Spleen (tissue), 7 donors: ENCODE data around the gene DCTN3.

ENCODE experiments used
- POLR2A ChIP-seq, 3 donors: fragments of 450-650 bp; IDR thresholded peaks; one replicate each; pipeline ENCODE4 v1.5.1; 2017; ENCODE audit warnings: antibody characterized with exemption in 3 of 3, mild to moderate bottlenecking in 1 of 3
- TF ChIP-seq, protein P1 (sequence below), 11 experiments: fragments of 200-600 bp in 7 of 11; fragments of 450-650 bp in 4 of 11; sonication (generic) in 4 of 11; IDR thresholded peaks in 8 of 11; conservative IDR thresholded peaks in 3 of 11; 1 replicate in 7 of 11; 2 replicates in 4 of 11; pipeline versions ENCODE4 v1.4.0 to v1.8.0; 2016 to 2021; ENCODE audit warnings: antibody characterized with exemption in 11 of 11, inconsistent platforms in 4 of 11, mild to moderate bottlenecking in 1 of 11
- donor health status: DM: no; HTN: no; CAD: no; lungs with moderate emphysema.
- donor health status: DM: no; HTN: no; CAD: no.
- donor health status: DM: no; HTN: no; CAD: no.

- TF ChIP-seq, protein P1, sequence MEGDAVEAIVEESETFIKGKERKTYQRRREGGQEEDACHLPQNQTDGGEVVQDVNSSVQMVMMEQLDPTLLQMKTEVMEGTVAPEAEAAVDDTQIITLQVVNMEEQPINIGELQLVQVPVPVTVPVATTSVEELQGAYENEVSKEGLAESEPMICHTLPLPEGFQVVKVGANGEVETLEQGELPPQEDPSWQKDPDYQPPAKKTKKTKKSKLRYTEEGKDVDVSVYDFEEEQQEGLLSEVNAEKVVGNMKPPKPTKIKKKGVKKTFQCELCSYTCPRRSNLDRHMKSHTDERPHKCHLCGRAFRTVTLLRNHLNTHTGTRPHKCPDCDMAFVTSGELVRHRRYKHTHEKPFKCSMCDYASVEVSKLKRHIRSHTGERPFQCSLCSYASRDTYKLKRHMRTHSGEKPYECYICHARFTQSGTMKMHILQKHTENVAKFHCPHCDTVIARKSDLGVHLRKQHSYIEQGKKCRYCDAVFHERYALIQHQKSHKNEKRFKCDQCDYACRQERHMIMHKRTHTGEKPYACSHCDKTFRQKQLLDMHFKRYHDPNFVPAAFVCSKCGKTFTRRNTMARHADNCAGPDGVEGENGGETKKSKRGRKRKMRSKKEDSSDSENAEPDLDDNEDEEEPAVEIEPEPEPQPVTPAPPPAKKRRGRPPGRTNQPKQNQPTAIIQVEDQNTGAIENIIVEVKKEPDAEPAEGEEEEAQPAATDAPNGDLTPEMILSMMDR (IDR thresholded peaks at IDR 0.05 in 8 of 11, conservative IDR thresholded peaks at IDR 0.05 in 3 of 11), result peak; percentile 85 to 95 (median 89)
- no peak for TF ChIP-seq POLR2A (IDR thresholded peaks at IDR 0.05)
These were observed 16.6 kb downstream of the DCTN3 start for GRCh38 chr9:34603610-34604231.
